Activated T-cell treated with anti-CD3 and anti-CD28 coated beads for 24 hours (primary cell): ENCODE measurements around the gene SERPINH1.

Experiments
- DNase-seq: peaks from one replicate; pipeline ENCODE4 v3.0.0-alpha.2; 2020; ENCODE audit warnings: low read depth

The SERPINH1 gene

DNA sequence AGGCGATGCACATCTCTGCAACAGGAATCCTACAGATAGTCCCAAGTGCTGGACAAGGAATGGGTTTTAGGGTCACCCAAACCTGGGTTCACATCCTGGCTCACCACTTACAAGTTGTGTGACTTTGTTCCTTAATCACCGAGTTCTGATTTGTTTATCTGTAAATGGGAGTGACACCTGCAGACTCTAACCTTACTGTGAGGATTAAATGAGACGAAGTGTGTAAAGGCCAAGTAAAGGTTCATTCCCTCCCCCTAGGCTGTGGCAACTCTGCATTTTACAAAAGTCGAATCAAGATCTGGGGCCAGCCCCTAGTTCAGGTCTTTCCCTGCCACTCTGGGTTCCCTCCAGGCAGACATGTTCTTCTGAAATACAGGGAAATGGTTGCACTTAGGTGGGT lies 34.9 kb downstream of the SERPINH1 start:
- no peak for DNase-seq

DNA sequence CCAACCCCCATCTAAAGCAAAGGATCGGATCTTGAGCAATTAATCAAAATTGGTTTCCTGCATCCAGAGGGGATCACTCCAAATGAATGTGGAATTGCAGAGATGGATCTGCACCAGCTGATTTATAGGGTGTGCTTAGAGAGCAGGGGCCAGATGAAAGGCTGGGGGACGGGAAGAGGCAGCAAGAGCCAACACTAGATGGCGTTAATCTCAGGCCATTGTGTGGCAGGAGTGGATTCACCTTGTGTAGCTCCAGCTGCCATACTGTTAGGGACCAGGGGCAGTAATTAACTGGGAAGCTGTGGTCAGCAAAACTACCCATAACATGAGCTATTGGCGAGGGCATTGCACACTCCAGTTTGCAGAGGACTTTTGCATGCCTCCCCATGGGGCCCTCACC lies 35.6 kb downstream of the SERPINH1 start:
- DNase-seq: no peak

GRCh38 chr11:75598264-75598663 lies 36.2 kb downstream of the SERPINH1 start:
- no peak for DNase-seq

GRCh38 chr11:75598900-75599299 lies 36.8 kb downstream of the SERPINH1 start:
- no peak for DNase-seq

DNA sequence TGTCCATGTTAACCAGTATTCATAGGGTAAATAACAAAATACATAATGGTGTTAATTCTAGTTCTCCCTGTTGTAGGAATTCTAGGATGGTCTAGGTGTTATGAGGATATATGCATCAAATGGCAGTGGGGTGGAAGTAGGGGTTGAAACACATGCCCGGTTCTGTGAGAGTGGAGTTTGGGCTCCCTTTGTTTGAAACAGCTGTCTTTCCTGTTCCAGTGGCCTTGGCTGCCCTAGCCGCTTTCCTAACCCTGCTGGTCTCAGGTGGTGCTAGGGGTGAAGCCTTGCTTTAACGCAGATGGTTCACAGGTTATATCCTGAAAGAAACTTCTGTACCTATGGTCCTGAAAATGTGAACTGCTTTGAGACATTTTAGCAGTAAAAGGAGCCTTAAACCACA lies 38.3 kb downstream of the SERPINH1 start:
- no peak for DNase-seq

DNA sequence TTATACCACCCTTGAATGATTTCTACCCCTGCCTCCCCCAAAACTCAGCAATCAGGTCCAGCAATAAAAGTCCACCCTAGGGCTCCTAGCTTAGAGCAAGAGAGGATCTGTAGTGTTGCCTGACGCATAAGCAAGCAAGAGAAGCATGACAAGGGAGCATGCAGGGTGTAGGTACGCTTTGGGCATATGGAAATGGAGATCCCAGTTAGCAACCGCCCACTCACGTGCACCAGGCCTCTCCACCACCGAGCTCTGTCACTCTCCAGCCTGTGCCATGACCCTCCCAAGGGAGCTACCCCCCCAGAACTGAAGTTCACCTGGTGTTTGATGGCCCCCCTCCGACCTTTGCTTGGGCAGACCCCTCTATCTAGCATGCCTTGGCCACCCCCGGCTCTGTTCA lies 39.4 kb downstream of the SERPINH1 start:
- DNase-seq: no peak

DNA sequence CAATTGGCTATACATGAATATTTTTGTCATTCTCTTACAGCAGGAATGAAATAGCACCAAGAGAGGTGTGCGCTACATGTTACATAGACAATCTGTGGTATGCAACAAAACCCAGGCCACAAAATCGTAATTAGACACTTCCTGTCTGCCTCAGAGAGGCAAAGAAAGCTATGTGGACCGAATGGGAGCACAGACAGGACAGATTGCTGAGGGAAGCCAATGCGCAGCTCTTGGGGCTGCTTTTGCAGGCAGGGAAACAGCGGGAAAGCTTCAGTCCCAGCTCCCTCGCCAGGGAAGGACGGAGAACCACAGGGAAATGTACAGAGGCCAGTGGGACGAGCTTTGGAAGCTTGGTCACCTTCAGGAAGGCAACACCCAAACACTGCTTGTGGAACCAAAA lies 40.9 kb downstream of the SERPINH1 start:
- DNase-seq: no peak

GRCh38 chr11:75603791-75604736 lies 42.0 kb downstream of the SERPINH1 start:
- DNase-seq: no peak

- no peak for DNase-seq
Measured at GRCh38 chr11:75606099-75606498, 44.0 kb downstream of the SERPINH1 start.

GRCh38 chr11:75611823-75612222 lies 49.8 kb downstream of the SERPINH1 start:
- DNase-seq: no peak

- no peak for DNase-seq
Measured at GRCh38 chr11:75615751-75616150, 53.7 kb downstream of the SERPINH1 start.

GRCh38 chr11:75616281-75616680 lies 54.2 kb downstream of the SERPINH1 start:
- DNase-seq: no peak
